Progenitor cell of endocrine pancreas (in vitro differentiated cells): Measurements from ENCODE around the gene SLC5A11. TPM values are rescaled to one million over a fixed set of nuclear protein-coding genes. Genes with fewer than 3 reads are reported as not detected.
"Not testable (repeated sequence)": the region's sequence is repeated elsewhere in the genome, so short reads cannot be mapped to it uniquely, and the experiment has no call there.

Experiments
- DNase-seq: peaks from one replicate; pipeline ENCODE4 v3.0.0; 2021; ENCODE audit warnings: low spot score; ENCODE audit not compliant: unreplicated experiment
- H3K27ac Mint-ChIP-seq: 2 replicates; pipeline ENCODE4 v1.8.0; 2021; ENCODE audit warnings: mild to moderate bottlenecking, moderate library complexity, mixed read lengths
- H3K27me3 Mint-ChIP-seq: 2 replicates; pipeline ENCODE4 v1.8.0; 2021; ENCODE audit warnings: mixed read lengths
- H3K36me3 Mint-ChIP-seq: 2 replicates; pipeline ENCODE4 v1.8.0; 2022; ENCODE audit warnings: mixed read lengths; ENCODE audit not compliant: insufficient read depth
- H3K4me1 Mint-ChIP-seq: 2 replicates; pipeline ENCODE4 v1.8.0; 2021; ENCODE audit warnings: low read depth, mixed read lengths
- H3K4me3 Mint-ChIP-seq: 2 replicates; pipeline ENCODE4 v1.8.0; 2021; ENCODE audit warnings: low read depth, mild to moderate bottlenecking, moderate library complexity, mixed read lengths
- H3K9me3 Mint-ChIP-seq: 2 replicates; pipeline ENCODE4 v1.8.0; 2021; ENCODE audit warnings: low read depth, mixed read lengths
- total RNA-seq: library from RNA; stranded (reverse); gene quantifications from 2 replicates; pipeline ENCODE4 v1.2.1, GENCODE V29; 2021
- TF ChIP-seq, protein P1 (sequence below): fragments of 200-600 bp; sonication (generic); IDR thresholded peaks from one replicate; pipeline ENCODE4 v1.5.0; 2021; ENCODE audit warnings: antibody characterized with exemption, mild to moderate bottlenecking; ENCODE audit not compliant: unreplicated experiment

The SLC5A11 gene
- total RNA-seq, 1 donor from 2014 or later, result 0.38 TPM

DNA sequence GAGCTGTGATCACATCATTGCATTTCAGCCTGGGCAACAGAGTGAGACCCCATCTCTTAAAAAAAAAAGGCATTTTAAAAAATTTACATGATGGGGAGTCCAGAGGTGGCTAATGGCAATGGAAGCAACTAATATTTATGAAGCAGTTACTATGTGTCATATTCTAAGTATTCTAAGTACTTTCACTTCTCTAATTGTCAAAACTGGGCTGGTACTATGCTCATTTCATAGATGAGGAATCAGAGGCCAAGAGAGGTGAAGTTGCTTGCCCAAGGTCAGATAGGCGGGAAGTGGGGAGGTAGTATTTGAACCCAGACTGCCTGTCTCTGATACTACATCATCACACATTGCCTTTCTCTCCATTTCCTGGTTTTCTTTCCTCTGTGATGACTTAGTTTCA, 50.7 kb downstream of the SLC5A11 start:
- no peaks in the 10 kb centered on the region for H3K4me1 Mint-ChIP-seq
- H3K4me3 Mint-ChIP-seq, result no peak overlapping the region
- no peaks in the 10 kb centered on the region for H3K36me3 Mint-ChIP-seq
- H3K9me3 Mint-ChIP-seq, result no peaks in the 10 kb centered on the region
- no peak overlapping the region for H3K27ac Mint-ChIP-seq
- DNase-seq, result no peak
- H3K27me3 Mint-ChIP-seq, result peaks cover 3% of the 10 kb centered on the region
- TF ChIP-seq, protein P1, sequence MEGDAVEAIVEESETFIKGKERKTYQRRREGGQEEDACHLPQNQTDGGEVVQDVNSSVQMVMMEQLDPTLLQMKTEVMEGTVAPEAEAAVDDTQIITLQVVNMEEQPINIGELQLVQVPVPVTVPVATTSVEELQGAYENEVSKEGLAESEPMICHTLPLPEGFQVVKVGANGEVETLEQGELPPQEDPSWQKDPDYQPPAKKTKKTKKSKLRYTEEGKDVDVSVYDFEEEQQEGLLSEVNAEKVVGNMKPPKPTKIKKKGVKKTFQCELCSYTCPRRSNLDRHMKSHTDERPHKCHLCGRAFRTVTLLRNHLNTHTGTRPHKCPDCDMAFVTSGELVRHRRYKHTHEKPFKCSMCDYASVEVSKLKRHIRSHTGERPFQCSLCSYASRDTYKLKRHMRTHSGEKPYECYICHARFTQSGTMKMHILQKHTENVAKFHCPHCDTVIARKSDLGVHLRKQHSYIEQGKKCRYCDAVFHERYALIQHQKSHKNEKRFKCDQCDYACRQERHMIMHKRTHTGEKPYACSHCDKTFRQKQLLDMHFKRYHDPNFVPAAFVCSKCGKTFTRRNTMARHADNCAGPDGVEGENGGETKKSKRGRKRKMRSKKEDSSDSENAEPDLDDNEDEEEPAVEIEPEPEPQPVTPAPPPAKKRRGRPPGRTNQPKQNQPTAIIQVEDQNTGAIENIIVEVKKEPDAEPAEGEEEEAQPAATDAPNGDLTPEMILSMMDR, result no peak

DNA sequence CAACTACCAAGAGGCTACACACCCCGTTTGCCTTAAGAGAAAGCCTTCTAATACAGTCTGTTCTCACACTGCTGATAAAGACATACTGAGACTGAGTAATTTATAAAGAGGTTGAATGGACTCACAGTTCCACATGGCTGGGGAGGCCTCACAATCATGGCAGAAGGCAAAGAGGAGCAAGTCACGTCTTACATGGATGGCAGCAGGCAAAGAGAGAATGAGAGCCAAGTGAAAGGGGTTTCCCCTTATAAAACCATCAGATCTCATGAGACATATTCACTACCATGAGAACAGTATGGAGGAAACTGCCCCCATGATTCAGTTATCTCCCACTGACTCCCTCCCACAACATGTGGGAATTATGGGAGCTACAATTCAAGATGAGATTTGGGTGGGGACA, 51.8 kb downstream of the SLC5A11 start:
- not testable (repeated sequence) for H3K27ac Mint-ChIP-seq, H3K9me3 Mint-ChIP-seq, H3K36me3 Mint-ChIP-seq

DNA sequence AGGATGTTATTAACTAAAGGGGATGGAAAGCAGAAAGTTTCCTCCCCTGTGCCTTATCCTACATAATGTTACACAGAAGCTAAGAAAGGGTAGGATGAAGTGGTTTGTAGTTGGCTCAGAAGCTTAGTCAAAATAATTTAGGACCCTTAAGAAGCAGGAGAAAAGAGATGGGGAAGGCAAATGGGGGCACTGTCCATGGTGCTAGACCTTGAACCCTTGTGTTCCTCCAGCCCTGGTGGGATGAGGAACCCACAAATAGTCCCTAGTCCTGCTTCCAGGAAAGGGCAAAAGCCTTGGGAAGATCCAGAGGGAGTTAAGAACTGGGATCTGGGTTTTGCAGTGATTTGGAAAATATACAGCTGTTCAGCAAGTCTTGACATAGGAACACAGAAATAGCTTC, 54.5 kb downstream of the SLC5A11 start:
- no peaks in the 10 kb centered on the region for H3K9me3 Mint-ChIP-seq
- no peak overlapping the region for H3K27ac Mint-ChIP-seq
- TF ChIP-seq, protein P1, result no peak
- DNase-seq, result no peak
- H3K27me3 Mint-ChIP-seq, result peaks cover 3% of the 10 kb centered on the region
- H3K36me3 Mint-ChIP-seq, result no peaks in the 10 kb centered on the region
- no peaks in the 10 kb centered on the region for H3K4me1 Mint-ChIP-seq
- no peak overlapping the region for H3K4me3 Mint-ChIP-seq

More for the DNA sequence above, 51.8 kb downstream of the SLC5A11 start:
- not testable (repeated sequence) for H3K27me3 Mint-ChIP-seq, H3K4me3 Mint-ChIP-seq, H3K4me1 Mint-ChIP-seq, DNase-seq

DNA sequence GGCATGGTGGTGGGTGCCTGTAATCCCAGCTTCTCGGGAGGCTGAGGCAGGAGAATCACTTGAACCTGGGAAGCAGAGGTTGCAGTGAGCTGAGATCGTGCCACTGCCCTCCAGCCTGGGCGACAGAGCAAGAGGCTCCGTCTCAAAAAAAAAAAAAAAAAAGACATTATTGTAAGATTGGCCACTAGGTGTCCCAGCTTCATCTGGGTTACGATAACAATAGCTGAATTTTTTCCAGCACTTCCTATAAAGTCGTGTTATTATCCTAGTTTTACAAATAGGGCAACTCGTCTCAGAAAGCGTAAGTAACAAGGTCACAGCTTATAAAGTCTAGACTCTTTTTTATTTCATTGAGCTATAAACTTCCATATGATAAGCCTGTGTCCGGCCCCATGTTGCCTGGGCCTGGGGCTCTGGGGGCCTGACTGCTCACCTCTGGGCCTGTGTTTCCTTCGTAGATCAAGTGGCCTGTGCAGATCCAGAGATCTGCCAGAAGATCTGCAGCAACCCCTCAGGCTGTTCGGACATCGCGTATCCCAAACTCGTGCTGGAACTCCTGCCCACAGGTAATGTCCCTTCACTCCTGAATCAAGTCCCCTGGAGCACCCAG, 60.5 kb downstream of the SLC5A11 start:
- H3K9me3 Mint-ChIP-seq, result no peaks in the 10 kb centered on the region
- TF ChIP-seq, protein P1, result peak; percentile 58
- no peaks in the 10 kb centered on the region for H3K36me3 Mint-ChIP-seq
- H3K4me1 Mint-ChIP-seq, result no peaks in the 10 kb centered on the region
- no peak overlapping the region for H3K27ac Mint-ChIP-seq
- H3K27me3 Mint-ChIP-seq, result no peaks in the 10 kb centered on the region
- no peak overlapping the region for H3K4me3 Mint-ChIP-seq
- DNase-seq, result no peak

DNA sequence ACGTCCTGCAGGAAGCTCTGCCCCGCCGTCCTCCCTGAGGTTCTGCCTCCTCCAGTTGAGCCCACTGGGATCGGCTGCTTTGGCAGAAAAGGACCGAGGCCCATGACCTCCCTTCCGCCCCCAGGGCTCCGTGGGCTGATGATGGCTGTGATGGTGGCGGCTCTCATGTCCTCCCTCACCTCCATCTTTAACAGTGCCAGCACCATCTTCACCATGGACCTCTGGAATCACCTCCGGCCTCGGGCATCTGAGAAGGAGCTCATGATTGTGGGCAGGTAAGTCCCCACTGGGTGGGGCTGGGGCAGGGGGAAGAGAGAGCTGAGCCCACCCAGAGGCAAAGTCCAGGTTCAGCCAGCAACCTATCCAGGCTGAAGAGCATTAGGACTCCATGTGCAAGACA, 61.1 kb downstream of the SLC5A11 start:
- TF ChIP-seq, protein P1, result no peak
- Mint-ChIP-seq H3K27ac (no peak overlapping the region), H3K27me3 (no peaks in the 10 kb centered on the region), H3K9me3 (no peaks in the 10 kb centered on the region), H3K4me3 (no peak overlapping the region), H3K4me1 (no peaks in the 10 kb centered on the region), H3K36me3 (no peaks in the 10 kb centered on the region)
- no peak for DNase-seq

DNA sequence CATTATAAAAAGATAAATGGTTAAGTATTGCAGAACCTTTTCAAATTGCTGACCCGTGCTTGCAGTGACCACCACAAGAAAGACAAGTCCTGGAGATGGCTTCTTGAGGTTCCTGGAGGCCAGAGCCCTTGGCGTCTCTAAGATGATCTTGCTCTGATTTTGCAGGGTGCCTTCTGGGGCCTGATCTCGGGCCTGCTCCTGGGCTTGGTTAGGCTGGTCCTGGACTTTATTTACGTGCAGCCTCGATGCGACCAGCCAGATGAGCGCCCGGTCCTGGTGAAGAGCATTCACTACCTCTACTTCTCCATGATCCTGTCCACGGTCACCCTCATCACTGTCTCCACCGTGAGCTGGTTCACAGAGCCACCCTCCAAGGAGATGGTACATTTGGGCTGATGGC, 63.0 kb downstream of the SLC5A11 start:
- Mint-ChIP-seq H3K9me3 (no peaks in the 10 kb centered on the region), H3K27ac (no peak overlapping the region), H3K27me3 (no peaks in the 10 kb centered on the region), H3K4me1 (no peaks in the 10 kb centered on the region), H3K36me3 (no peaks in the 10 kb centered on the region), H3K4me3 (no peak overlapping the region)
- no peak for DNase-seq
- TF ChIP-seq, protein P1, result no peak
